Measurements from ENCODE around the gene TP73.

DNA sequence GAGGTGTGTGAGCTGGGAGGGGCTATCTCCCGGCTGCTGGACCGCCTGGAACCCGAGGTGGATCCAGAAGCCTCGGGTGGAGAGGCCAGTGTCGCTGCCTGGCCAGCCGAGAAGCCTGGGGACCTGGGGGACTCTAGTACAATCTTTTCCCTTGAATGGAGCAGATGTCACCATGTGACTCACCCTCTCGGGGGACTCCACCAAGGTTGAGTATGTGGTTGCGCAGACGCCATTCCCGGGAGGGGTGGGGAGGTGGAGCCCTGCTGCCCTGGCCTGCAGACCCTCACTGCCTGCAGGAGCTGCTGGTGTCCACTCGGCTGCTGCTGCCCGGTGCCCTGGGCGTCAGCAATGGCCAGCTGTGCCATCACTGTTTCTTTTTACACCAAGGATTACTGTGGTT is 40.3 kb downstream of the TP73 start:
- TF ChIP-seq, protein P1, sequence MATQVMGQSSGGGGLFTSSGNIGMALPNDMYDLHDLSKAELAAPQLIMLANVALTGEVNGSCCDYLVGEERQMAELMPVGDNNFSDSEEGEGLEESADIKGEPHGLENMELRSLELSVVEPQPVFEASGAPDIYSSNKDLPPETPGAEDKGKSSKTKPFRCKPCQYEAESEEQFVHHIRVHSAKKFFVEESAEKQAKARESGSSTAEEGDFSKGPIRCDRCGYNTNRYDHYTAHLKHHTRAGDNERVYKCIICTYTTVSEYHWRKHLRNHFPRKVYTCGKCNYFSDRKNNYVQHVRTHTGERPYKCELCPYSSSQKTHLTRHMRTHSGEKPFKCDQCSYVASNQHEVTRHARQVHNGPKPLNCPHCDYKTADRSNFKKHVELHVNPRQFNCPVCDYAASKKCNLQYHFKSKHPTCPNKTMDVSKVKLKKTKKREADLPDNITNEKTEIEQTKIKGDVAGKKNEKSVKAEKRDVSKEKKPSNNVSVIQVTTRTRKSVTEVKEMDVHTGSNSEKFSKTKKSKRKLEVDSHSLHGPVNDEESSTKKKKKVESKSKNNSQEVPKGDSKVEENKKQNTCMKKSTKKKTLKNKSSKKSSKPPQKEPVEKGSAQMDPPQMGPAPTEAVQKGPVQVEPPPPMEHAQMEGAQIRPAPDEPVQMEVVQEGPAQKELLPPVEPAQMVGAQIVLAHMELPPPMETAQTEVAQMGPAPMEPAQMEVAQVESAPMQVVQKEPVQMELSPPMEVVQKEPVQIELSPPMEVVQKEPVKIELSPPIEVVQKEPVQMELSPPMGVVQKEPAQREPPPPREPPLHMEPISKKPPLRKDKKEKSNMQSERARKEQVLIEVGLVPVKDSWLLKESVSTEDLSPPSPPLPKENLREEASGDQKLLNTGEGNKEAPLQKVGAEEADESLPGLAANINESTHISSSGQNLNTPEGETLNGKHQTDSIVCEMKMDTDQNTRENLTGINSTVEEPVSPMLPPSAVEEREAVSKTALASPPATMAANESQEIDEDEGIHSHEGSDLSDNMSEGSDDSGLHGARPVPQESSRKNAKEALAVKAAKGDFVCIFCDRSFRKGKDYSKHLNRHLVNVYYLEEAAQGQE (IDR thresholded peaks at IDR 0.05; ENCODE audit: insufficient read depth in 1 of 2, low read depth in 2 of 2, low read length in 2 of 2): no peak
- TF ChIP-seq POLR2AphosphoS5 (IDR thresholded peaks at IDR 0.05; ENCODE audit: low read depth, low read length): no peak
- no peak for TF ChIP-seq SIN3A (IDR thresholded peaks at IDR 0.05; ENCODE audit: borderline replicate concordance, insufficient read depth, low read length)
- TF ChIP-seq TAF1 (IDR thresholded peaks at IDR 0.05; ENCODE audit: borderline replicate concordance, insufficient read depth, low read length): no peak
- TF ChIP-seq FOXP2 (optimal IDR thresholded peaks at IDR 0.05; ENCODE audit: borderline replicate concordance, extremely low read depth, extremely low read length, insufficient read depth): no peak
